IPS DF 6.9 (cell line): ENCODE results near the gene CCR9.

Experiments used
- DNase-seq: peaks from one replicate; pipeline ENCODE4 v3.0.0-alpha.2; 2013; ENCODE audit warnings: low read depth, low spot score
- H3K27ac ChIP-seq: one replicate; pipeline ENCODE4 v1.5.1; 2013; ENCODE audit warnings: low read length, control low read depth
- H3K27me3 ChIP-seq: 2 replicates; pipeline ENCODE4 v1.6.1; 2013; ENCODE audit warnings: mild to moderate bottlenecking, low read length; ENCODE audit not compliant: control insufficient read depth, insufficient read depth
- H3K36me3 ChIP-seq: 2 replicates; pipeline ENCODE4 v1.6.1; 2013; ENCODE audit warnings: low read length; ENCODE audit not compliant: control insufficient read depth, insufficient read depth
- H3K4me1 ChIP-seq: 2 replicates; pipeline ENCODE4 v1.6.1; 2013; ENCODE audit warnings: low read length; ENCODE audit not compliant: control insufficient read depth, insufficient read depth
- H3K4me3 ChIP-seq: 2 replicates; pipeline ENCODE4 v1.5.1; 2013; ENCODE audit warnings: mild to moderate bottlenecking, low read length
- H3K9me3 ChIP-seq: 2 replicates; pipeline ENCODE4 v1.6.1; 2013; ENCODE audit warnings: low read length, inconsistent platforms; ENCODE audit not compliant: control insufficient read depth, insufficient read depth
- WGBS: extraction: QIAGEN DNeasy Blood & Tissue Kit; methylation state at CpG from one replicate; pipeline ENCODE4 v1.1.7; 2013; ENCODE audit warnings: mixed read lengths, missing lambda C conversion rate; ENCODE audit not compliant: insufficient read length, insufficient coverage; 5-methylcytosine and 5-hydroxymethylcytosine counted together

CCR9 gene

DNA sequence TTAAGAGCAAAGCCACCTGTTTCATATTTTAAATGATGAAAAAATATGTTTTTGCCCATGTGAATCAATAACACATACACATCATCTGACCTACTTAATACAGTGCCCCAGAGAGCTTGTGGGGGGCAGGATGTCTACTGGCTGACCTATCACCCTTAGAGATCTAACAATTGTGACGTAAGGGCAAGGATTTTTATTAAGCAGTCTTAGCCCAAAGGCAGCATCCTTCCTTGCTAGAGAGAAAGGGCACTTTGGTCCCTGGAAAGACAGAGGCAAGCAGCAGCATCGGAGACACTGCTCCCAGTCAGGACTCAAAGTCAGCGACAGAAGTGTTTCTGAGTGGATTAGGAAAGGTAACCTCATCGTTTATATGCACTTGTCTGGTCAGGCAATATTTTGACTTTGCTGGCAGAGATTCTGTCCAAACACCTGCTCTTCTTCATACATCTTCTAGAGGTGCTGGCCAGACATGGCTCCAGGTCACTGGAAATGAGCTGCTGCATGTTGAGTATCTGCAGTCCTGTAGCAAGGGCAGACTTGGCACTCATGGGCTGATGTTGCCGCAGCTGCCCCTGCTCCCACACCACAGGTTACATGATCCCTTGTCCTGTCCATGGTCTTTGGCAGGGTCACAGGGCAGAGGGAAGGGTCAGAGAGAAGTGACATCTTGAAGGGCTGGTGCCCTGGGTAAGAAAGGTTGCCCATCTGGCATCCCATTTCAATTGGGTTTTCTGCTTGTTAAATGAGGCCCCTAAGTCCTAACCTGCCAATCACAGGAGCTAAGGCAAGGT, 58.7 kb downstream of the CCR9 start:
- Histone ChIP-seq H3K27me3 (no peaks in the 10 kb centered on the region), H3K27ac (no peak overlapping the region), H3K4me3 (no peak overlapping the region), H3K9me3 (no peaks in the 10 kb centered on the region), H3K36me3 (peaks cover 13% of the 10 kb centered on the region), H3K4me1 (no peaks in the 10 kb centered on the region)
- DNase-seq = no peak
- no CpG with 5 or more reads among the region's 5 CpGs for WGBS

DNA sequence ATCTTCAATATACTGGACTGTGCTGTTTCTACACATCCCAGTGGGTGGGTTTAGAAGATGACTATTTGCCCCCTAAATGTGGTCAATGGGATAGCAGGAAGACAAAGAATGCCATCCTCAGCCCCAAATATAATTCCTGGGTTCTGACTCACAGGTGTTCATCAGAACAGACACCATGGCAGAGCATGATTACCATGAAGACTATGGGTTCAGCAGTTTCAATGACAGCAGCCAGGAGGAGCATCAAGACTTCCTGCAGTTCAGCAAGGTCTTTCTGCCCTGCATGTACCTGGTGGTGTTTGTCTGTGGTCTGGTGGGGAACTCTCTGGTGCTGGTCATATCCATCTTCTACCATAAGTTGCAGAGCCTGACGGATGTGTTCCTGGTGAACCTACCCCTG, 60.0 kb downstream of the CCR9 start:
- H3K4me1 ChIP-seq = no peaks in the 10 kb centered on the region
- no peak overlapping the region for H3K4me3 ChIP-seq
- no peaks in the 10 kb centered on the region for H3K9me3 ChIP-seq
- no peak for DNase-seq
- no peak overlapping the region for H3K27ac ChIP-seq
- H3K27me3 ChIP-seq = no peaks in the 10 kb centered on the region
- peaks cover 13% of the 10 kb centered on the region for H3K36me3 ChIP-seq
- WGBS = no CpG with 5 or more reads among the region's 1 CpG

- Histone ChIP-seq H3K4me3 (no peak overlapping the region), H3K4me1 (no peaks in the 10 kb centered on the region), H3K27ac (no peak overlapping the region), H3K9me3 (no peaks in the 10 kb centered on the region), H3K27me3 (no peaks in the 10 kb centered on the region), H3K36me3 (peaks cover 19% of the 10 kb centered on the region)
- WGBS = no CpG with 5 or more reads among the region's 3 CpGs
- no peak for DNase-seq
Measured at GRCh38 chr3:45946875-45947274, 60.5 kb downstream of the CCR9 start.

GRCh38 chr3:45947361-45947760, 61.0 kb downstream of the CCR9 start:
- WGBS = no CpG with 5 or more reads among the region's 3 CpGs
- Histone ChIP-seq H3K9me3 (no peaks in the 10 kb centered on the region), H3K27me3 (no peaks in the 10 kb centered on the region), H3K27ac (no peak overlapping the region), H3K4me1 (no peaks in the 10 kb centered on the region), H3K36me3 (peaks cover 20% of the 10 kb centered on the region), H3K4me3 (no peak overlapping the region)
- no peak for DNase-seq

DNA sequence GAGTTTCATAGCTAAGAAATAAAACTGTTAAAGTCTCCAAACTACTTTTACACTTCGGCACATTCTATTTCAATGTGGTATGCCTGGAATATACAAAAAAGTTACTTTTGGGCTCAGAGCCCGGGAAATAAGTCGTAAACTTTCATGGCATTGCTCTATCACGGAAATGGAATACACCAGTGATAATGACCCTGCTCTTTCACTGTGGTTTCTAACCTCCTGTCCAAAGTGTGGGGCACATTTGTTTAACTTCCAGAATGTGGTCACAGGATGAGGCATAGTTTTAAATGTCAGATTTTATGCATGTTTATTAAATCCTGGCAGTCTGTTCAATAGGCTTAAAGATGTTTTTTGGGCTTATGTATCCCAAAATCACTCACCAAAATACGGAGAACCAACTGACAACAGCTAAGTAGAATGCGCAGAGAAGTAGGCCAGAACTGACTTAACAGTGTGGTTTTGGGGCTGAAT, 62.0 kb downstream of the CCR9 start:
- Histone ChIP-seq H3K4me1 (no peaks in the 10 kb centered on the region), H3K27ac (no peak overlapping the region), H3K27me3 (no peaks in the 10 kb centered on the region), H3K9me3 (no peaks in the 10 kb centered on the region), H3K36me3 (peaks cover 24% of the 10 kb centered on the region), H3K4me3 (no peak overlapping the region)
- DNase-seq = no peak
- no CpG with 5 or more reads among the region's 6 CpGs for WGBS

DNA sequence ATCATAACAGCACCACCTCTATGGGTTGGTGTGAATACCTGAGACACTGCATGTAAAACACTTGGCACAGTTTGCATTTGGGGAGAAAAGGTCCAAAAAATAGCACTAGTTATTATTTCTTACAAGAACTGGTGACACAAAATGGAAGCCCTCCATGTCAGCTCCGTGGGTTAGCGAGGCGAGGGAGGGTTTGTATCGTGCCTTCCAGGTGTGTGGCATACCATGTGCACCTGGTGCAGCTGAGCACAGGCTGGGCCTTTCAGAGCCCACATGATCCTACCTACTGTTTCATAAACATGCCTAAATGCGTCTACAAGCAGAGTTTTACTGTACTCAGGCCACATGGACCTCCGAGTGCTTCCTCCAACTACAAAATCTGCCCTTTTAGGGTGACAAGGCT, 62.5 kb downstream of the CCR9 start:
- no CpG with 5 or more reads among the region's 6 CpGs for WGBS
- no peaks in the 10 kb centered on the region for H3K4me1 ChIP-seq
- peaks cover 24% of the 10 kb centered on the region for H3K36me3 ChIP-seq
- no peak for DNase-seq
- H3K27ac ChIP-seq = no peak overlapping the region
- no peaks in the 10 kb centered on the region for H3K27me3 ChIP-seq
- no peaks in the 10 kb centered on the region for H3K9me3 ChIP-seq
- no peak overlapping the region for H3K4me3 ChIP-seq

DNA sequence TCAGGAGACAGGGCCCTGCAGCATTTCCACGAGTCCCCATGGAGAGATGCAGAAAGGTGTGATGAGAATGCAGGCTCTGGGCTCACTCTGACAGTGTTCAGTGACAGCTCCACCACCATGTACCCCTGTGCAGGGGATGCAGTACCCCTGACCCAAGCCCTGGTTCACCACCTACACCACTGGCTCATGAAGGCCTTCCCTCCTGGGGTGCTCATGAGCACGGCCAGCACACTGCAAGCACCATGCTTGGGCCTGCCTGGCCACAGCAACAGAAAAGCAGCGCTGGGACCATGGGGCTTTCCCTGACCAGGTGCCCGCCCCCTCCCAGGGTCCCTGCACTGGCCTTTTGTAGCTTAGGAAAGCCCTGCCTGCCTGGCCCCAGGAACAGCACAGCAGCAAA, 63.1 kb downstream of the CCR9 start:
- no peaks in the 10 kb centered on the region for H3K4me1 ChIP-seq
- no peaks in the 10 kb centered on the region for H3K9me3 ChIP-seq
- H3K27me3 ChIP-seq = no peaks in the 10 kb centered on the region
- DNase-seq = no peak
- no CpG with 5 or more reads among the region's 4 CpGs for WGBS
- H3K27ac ChIP-seq = no peak overlapping the region
- H3K4me3 ChIP-seq = no peak overlapping the region
- peaks cover 26% of the 10 kb centered on the region for H3K36me3 ChIP-seq

DNA sequence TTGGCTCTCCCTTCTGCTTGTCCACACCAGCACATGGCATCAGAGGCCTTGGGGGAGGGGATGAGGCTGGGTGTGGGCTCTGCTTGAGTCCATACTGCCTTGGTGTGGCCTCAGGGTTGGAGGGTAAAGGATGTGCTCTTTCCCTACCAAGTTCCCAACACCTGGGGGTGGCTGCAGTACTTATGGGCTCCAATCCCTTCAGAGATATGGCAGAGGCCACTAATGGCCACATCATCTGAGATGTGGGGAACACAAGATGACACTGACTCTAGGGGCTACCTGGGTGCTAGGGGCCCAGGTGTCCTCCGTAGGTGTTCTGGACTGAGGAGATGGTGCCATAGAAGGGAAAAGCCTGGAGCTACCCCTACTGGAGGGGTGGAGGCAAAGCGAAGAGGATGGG, 63.8 kb downstream of the CCR9 start:
- WGBS = no CpG with 5 or more reads among the region's 2 CpGs
- H3K27me3 ChIP-seq = no peaks in the 10 kb centered on the region
- H3K27ac ChIP-seq = no peak overlapping the region
- DNase-seq = no peak
- H3K4me3 ChIP-seq = no peak overlapping the region
- H3K36me3 ChIP-seq = peaks cover 30% of the 10 kb centered on the region
- no peaks in the 10 kb centered on the region for H3K4me1 ChIP-seq
- H3K9me3 ChIP-seq = no peaks in the 10 kb centered on the region

GRCh38 chr3:45950686-45951600, 64.6 kb downstream of the CCR9 start:
- Histone ChIP-seq H3K9me3 (no peaks in the 10 kb centered on the region), H3K4me1 (no peaks in the 10 kb centered on the region), H3K36me3 (peaks cover 32% of the 10 kb centered on the region), H3K4me3 (no peak overlapping the region), H3K27ac (no peak overlapping the region), H3K27me3 (no peaks in the 10 kb centered on the region)
- WGBS = no CpG with 5 or more reads among the region's 6 CpGs
- DNase-seq = no peak

DNA sequence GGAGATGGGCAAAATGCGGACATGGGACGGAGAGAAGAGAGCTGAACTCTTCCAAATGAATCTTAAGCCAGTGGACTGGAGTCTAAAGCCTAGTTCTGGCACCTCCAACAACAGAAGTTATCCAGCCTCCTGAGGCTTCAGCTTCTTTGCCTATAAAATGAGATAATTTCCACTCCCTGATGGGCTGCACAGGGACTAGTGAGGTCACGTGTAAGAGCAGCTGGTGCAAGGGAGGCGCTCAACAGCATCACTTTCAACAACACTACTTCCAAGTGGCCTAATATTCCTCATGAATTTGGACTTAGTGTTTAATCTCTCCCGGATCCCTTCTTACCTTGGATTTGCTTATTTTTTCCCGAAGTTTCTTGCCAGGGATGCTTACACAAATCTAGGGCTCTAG, 65.6 kb downstream of the CCR9 start:
- Histone ChIP-seq H3K9me3 (no peaks in the 10 kb centered on the region), H3K4me3 (no peak overlapping the region), H3K36me3 (peaks cover 29% of the 10 kb centered on the region), H3K4me1 (no peaks in the 10 kb centered on the region), H3K27me3 (no peaks in the 10 kb centered on the region), H3K27ac (no peak overlapping the region)
- WGBS = no CpG with 5 or more reads among the region's 6 CpGs
- no peak for DNase-seq
